ENCODE data around the gene CACNA1S.

DNA sequence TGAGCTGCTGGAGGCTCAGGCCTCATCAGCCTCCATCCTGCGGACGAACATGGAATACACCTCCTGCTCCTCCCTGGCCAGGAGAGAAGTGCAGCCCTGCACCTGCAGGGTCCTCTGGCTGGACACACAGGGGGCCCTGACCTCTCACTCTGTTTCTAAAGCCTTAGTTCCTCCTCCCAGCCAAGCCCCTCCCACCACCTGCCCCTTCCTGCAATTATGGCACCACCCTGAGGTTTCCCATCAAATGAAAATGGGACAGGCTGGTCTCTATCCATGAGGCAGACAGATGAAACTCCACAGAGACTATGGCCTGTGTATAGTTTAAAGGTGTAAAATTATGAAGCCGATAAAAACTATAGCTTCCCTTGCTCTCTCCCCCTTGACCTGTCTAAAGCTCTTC is 42.6 kb downstream of the CACNA1S start:
- TF ChIP-seq EZH2 (IDR thresholded peaks at IDR 0.05; ENCODE audit: borderline replicate concordance, low read depth, low read length, poor library complexity, severe bottlenecking) = no peak
- TF ChIP-seq, protein P1, sequence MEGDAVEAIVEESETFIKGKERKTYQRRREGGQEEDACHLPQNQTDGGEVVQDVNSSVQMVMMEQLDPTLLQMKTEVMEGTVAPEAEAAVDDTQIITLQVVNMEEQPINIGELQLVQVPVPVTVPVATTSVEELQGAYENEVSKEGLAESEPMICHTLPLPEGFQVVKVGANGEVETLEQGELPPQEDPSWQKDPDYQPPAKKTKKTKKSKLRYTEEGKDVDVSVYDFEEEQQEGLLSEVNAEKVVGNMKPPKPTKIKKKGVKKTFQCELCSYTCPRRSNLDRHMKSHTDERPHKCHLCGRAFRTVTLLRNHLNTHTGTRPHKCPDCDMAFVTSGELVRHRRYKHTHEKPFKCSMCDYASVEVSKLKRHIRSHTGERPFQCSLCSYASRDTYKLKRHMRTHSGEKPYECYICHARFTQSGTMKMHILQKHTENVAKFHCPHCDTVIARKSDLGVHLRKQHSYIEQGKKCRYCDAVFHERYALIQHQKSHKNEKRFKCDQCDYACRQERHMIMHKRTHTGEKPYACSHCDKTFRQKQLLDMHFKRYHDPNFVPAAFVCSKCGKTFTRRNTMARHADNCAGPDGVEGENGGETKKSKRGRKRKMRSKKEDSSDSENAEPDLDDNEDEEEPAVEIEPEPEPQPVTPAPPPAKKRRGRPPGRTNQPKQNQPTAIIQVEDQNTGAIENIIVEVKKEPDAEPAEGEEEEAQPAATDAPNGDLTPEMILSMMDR (conservative IDR thresholded peaks at IDR 0.05; ENCODE audit: low read depth, low read length) = no peak

Measured in A673 (cell line).